Jurkat, Clone E6-1 (cell line): ENCODE data around the gene PLK2. TPM values are rescaled to one million over a fixed set of nuclear protein-coding genes. Genes with fewer than 3 reads are reported as not detected.

ENCODE experiments used
- DNase-seq: peaks from one replicate; pipeline ENCODE4 v3.0.0-alpha.2; 2011; ENCODE audit warnings: low read depth, low spot score
- H3K4me3 ChIP-seq: 2 replicates; pipeline ENCODE4 v1.5.1; 2011; ENCODE audit warnings: mild to moderate bottlenecking, low read length, control low read depth, moderate library complexity
- polyA plus RNA-seq: library from polyadenylated mRNA; unstranded; fragments of >200 nt; gene quantifications from one replicate; pipeline ENCODE4 v1.2.1, GENCODE V29; 2012; ENCODE audit warnings: missing spikeins; ENCODE audit not compliant: insufficient read length, insufficient read depth

Gene PLK2
- not detected for polyA plus RNA-seq

GRCh38 chr5:58460002-58460731 lies at the start of gene PLK2:
PLK2 (minus strand) TSS chr5:58460086; CDS start chr5:58459959, 127 bp downstream.
- no peak within 1 kb of the TSS for H3K4me3 ChIP-seq
- DNase-seq, result no peak

DNA sequence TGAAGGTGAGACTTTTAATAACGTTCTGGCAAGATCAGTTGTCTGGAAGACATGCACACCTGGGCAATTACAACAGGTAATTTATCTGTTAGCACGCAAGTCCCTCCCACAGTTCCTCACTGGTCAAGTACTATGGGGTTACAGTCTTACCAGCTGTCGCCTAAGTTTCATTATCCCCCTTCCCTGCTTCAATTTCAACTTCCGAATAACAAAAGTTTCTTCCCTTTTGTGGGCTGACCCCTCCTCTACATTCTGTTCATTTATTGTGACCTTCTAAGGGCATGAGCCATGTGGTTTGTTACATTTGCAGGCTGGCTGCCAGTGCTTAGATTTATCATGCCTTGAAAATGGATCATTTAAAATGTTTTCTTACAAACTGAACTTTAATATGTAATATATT lies 47.8 kb upstream of the PLK2 start:
- DNase-seq, result no peak
- no peak overlapping the region for H3K4me3 ChIP-seq

DNA sequence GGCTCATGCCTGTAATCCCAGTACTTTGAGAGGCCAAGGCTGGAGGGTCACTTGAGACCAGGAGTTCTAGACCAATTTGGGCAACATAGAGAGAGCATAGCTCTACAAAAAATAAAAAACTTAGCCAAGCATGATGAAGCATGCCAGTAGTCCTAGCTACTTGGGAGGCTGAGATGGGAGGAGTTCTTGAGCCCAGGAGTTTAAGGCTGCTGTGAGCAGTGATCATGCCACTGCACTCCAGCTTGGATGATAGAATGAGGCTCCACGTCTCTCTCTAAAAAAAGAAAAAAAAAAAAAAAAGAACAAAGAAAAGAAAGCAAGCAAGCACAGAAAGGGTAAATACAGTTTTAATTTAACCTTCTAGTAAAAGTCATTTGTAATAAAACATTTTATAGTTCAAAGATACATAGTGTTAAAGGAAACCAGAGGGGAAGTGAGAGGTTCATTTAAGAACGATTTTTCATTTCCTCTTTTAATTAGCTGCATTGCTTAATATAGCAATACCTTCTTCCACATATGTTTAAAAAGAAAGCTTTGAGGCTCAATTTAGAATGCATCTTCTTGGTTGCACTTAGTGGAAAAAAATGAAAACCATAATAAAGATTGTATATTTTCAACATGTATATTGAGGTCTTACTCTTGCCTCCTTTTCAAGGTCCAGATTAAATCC lies 46.2 kb upstream of the PLK2 start:
- H3K4me3 ChIP-seq, result no peak overlapping the region
- DNase-seq, result no peak

GRCh38 chr5:58505502-58505901 lies 45.6 kb upstream of the PLK2 start:
- no peak for DNase-seq
- H3K4me3 ChIP-seq, result no peak overlapping the region

GRCh38 chr5:58504766-58505165 lies 44.9 kb upstream of the PLK2 start:
- DNase-seq, result no peak
- no peak overlapping the region for H3K4me3 ChIP-seq

- no peak overlapping the region for H3K4me3 ChIP-seq
- DNase-seq, result no peak
These were observed 43.6 kb upstream of the PLK2 start for GRCh38 chr5:58503390-58504046.

DNA sequence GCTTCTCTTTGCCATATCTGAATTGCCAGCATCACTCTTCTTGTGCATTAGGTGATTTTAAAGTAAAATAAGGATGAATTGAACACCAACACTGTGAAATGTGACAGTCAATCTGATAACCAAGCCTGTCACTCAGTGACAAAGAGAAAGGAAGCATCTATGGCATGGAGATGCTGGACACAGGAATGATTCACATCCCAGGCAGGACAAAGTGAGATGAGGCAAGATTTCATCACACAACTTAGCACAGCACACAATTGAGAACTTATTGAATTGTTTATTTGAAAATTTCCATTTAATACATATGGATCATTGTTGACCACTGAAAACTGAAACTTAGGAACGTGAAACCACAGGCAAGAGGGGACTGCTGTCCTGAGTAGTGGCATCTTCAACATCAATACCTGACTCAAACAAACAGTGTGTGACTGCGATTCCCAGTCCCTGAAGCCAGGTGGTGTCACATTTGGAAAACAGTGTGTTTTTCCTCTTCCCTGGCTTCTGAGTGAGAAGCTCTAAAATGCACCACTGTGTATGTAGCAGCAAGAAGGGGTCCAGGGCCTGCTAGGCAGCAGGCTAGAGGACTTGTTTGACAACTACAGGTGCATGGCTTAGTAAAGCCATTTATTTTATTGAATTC lies 42.0 kb upstream of the PLK2 start:
- DNase-seq, result no peak
- H3K4me3 ChIP-seq, result no peak overlapping the region

GRCh38 chr5:58499941-58500340 lies 40.1 kb upstream of the PLK2 start:
- H3K4me3 ChIP-seq, result no peak overlapping the region
- peak; percentile 24 for DNase-seq

- H3K4me3 ChIP-seq, result no peak overlapping the region
- DNase-seq, result no peak
These were observed 39.3 kb upstream of the PLK2 start for GRCh38 chr5:58499231-58499630.

- no peak for DNase-seq
- no peak overlapping the region for H3K4me3 ChIP-seq
These were observed 38.6 kb upstream of the PLK2 start for GRCh38 chr5:58498340-58498942.

DNA sequence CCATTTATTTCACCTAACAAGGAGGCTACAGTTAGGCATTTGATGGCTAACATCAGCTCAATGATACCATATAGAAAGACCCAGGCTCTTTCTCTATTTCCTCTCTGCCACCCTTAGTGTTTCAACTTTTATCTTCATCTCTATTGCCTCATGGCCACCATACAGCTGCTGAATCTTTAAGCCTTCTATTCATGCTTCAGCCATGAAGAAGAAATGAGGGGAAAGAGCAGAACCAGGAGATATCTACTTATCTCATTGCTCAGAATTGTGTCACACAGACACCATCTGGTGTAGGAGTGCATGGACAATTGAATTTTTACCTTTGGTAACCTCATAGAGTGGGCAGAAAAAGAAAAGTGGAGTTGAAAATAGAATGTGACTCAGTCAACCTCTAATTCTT lies 38.0 kb upstream of the PLK2 start:
- no peak overlapping the region for H3K4me3 ChIP-seq
- DNase-seq, result no peak

- DNase-seq, result no peak
These were observed 37.5 kb upstream of the PLK2 start for GRCh38 chr5:58497386-58497785.

DNA sequence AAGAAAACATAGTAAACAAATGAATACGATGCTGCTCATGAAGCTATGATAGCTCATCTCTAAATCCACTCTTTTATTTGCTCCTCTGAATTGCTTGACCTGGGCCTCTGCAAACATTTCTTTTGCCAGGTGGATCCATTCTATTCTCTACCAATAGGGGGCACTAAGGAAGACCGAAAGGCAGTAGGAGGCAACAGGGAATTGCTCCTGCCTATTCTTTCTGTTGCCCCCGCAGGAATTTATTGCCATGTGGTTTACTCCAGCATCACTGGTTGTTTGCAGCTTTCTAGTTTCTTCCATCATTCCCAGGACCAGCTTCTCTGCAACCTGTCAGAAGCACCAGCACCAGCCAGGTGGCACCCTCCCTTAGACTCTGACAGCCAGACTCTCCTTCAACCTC lies 36.6 kb upstream of the PLK2 start:
- DNase-seq, result no peak
- no peak overlapping the region for H3K4me3 ChIP-seq

More at GRCh38 chr5:58497386-58497785, 37.5 kb upstream of the PLK2 start:
- no peak overlapping the region for H3K4me3 ChIP-seq

GRCh38 chr5:58493141-58493540 lies 33.3 kb upstream of the PLK2 start:
- DNase-seq, result no peak
- H3K4me3 ChIP-seq, result no peak overlapping the region

DNA sequence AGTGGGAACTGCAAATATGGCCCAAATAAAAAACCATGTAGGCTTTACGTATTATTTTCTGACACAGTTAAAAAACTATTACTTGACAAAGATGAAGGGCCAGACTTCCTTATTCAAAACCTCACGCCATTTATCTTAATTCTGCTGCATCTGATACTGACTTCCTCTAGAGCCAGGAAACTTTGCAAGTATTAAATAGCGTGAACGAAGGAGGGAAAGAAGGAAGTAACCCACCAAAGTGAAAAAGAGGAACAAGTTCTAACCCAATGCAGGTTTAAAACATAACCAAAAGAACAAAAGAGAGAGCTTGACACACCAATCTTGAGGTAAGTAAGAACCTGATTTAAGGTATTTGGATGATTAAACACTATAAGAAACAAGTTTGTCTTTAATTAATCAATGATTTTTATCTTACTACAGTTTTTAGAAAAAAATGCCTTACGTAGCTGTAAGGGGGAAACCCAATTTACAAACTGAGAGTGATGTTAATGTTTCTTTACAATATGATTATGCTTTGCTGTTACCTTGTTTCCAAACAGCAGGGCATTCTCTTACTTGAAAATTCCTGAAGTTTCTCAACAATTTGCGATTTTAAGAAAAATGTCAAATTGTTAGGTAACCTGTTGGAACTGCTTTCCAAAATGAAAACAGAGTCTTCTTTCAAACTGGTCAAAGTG lies 31.5 kb upstream of the PLK2 start, which contains the start of gene GAPT:
Gene GAPT, plus strand, starts transcription at position 220 of the 677 bp plus-strand sequence. CDS start 3,102 bp downstream, outside the sequence.
- no peak for DNase-seq
- no peak within 1 kb of the TSS for H3K4me3 ChIP-seq

DNA sequence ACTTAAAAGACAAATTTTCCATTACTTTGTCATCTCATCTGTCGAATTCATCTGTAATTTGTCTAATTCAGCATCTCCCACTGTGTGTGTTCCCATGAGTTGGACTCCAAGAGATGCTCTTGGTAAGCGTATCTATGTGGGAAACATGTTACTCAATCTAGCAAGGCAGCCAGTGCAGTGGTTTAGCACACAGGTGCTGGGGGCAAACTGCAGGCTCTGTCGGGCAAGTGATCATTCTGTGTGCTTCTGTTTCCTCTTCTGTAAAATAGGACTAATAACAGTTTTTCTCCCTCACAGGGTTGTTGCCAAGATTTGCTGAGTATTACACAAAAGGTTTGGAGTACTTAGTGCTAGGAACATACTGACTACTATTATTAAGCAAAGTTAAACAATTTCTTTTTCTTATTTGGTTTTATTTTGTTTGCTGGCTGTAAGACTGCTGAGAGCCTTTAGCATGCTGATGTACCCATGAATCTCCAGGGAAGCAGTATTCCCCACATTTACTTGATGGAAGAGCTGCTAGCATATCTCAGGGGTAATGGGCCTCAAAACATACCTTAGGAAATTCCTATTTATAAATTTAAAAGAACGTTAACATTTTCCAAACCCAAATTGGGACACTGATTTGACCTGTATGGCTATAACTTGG lies 30.6 kb upstream of the PLK2 start:
- H3K4me3 ChIP-seq, result no peak overlapping the region
- DNase-seq, result no peak

- H3K4me3 ChIP-seq, result no peak overlapping the region
- DNase-seq, result no peak
These were observed 26.4 kb upstream of the PLK2 start for GRCh38 chr5:58486290-58486689.

DNA sequence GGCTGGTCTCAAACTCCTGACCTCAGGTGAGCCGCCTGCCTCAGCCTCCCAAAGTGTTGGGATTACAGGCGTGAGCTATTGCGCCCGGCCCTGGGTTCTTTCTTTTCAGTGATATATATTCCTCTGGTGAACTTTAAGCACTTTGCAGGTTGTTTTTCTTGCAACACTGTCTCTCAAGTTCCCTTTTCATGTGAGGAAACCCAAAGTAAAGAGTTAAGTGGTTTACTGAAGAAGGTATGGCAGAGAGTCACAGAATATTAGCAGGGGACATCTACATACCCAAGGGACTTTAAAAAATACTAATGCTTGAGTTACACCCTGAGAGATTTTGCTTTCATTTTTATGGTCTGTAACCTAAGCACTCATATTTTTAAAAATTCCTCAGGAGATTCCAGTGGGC lies 24.6 kb upstream of the PLK2 start:
- DNase-seq, result no peak

More for the DNA sequence above, 24.6 kb upstream of the PLK2 start:
- H3K4me3 ChIP-seq, result no peak overlapping the region
